ENCODE measurements around the gene SPTBN2.
"Not testable (repeated sequence)": the region's sequence is repeated elsewhere in the genome, so short reads cannot be mapped to it uniquely, and the experiment has no call there.

Gene SPTBN2

DNA sequence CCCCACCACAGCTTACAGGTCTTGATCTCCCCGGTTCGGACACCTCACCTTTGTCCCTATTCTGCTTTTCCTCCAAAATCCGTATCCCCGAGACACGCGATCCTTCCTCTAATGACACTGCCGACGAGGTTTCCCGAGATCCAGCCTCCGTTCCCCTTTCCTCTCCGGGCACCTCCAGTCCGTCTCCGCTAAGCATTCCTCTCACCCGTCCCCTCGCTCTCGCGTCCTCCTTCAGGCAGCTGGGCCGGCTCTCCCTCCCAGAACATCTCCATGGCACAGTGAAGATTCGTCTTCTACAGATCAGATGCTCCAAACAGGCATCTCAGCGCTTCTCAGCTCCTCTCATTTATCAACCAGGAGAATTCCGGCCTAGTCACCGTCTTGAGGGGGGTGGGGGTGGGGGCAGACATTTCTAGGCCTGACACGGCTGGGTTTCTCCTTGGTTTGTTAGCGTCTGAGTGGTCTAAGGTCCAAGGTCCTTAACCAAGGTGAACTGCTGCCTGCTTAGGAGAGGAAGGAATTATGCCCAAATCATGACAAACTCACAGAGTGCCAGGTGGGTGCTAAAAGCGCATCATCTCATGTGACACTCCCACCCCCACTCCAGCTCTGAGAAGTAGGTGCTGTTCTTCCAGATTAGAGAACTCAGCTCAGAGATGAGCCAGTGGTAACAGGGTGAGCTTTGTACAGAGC lies at the start of gene SPTBN2:
Gene SPTBN2 (minus strand): TSS at position 524 of the 693 bp plus-strand sequence. CDS start 7,976 bp downstream, outside the sequence.
- no peak for DNase-seq

DNA sequence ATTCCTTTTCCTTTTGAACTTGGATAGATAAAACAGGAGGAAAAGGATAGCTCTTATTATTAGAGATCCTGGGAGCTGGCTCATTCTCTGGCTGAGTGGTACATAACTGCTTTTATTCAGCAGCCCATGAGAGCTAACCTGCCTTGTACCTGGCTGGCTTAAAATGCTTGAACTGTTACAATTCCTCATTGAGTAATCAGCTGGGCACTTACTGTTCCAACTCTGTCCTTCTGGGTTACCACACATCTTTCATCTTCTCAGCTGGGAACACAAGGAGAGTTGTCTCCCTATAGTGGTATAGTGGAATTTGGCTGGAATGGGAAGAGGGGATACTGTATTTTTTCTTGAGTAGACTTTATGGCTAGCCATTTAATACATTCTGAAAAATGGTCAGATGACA lies 39.8 kb upstream of the SPTBN2 start:
- no peak for DNase-seq

DNA sequence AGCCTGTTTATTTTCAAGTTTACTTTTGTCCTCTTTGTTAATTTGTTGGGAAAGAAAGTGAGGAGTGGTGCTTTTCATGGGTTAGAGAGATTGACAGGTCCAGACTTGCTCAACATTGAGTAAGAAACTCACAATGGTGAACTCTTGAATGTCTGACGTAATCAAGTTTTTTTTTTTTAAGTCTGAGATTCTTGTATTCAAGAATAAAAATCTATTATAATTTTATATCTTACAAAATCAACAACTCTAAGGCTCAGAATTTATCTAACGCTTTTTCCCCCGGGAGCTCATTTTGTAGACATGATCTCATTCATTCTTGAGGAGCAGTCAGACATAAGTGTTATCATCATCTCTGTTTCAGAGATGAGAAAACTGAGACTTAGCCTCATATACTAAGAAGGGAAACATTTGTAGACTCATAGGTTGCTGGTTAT lies 39.1 kb upstream of the SPTBN2 start:
- DNase-seq, result no peak

DNA sequence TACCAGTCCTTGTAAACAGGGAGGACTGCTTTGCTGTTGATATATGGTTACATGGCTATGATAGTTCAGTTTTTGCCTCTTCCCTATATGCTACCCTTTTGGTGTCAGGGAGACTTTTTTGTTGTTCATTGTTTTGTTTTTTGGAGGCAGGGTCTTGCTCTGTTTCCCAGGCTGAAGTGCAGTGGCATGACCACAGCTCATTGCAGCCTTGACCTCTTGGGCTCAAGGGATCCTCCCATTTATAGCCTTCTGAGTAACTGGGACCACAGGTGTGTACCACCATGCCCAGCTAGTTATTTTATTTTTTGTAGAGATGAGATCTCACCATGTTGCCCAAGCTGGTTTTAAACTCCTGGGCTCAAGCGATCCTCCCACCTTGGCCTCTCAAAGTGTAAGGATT lies 38.6 kb upstream of the SPTBN2 start:
- DNase-seq, result no peak

DNA sequence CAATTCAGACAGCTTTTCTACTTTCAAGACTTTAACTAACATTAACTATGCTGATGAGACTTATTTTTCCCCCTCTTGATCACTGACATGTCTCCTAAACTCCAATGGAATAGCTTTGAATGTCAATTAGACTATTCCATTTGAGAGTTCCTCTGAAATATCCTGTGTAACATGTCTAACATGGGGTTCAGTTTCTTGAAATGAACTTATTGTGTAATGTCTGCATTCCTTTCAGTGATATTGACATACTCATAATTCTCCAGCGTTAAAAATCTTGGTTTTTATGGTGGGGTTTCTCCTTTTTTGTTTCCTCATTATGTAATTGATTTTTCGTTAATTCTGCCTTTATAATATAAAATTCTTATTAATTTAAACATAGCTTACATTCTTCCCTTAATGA lies 37.7 kb upstream of the SPTBN2 start:
- DNase-seq, result no peak

DNA sequence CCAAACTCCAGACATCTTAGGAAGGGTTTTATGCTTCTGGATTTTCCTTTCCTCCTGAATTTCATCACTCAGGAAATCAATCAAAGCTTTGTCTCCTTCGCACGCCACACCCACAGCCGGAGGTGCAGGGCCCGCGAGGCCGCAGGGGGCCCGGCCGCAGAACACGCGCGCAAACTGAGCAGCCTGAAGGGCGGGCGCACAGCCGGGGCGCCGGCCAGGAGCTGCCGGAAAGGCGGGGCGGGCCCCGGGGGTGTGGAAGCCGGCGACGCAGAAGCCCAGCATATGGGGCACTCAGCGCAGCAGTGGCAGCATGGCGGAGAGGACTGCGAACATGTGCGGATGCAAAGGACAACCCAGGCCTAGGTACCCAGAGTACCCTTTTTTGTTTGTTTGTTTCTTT lies 33.1 kb upstream of the SPTBN2 start:
- no peak for DNase-seq

DNA sequence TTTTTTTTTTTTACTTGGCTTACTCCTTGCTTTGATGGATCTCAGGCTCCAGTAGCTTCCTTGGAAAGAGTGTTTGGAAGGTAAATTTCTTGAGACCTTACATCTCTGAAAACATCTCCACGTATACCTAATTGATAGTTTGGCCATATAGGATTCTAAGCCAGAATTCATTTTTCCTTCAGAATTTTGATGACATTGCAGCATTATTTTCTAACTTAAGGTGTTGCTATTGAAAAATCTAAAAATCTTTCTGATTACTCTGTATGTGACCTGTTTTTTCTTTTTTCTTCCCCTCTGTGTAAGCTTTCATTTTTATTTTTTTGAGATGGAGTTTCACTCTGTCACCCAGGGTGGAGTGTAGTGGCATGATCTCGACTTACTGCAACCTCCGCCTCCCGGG lies 23.1 kb upstream of the SPTBN2 start:
- no peak for DNase-seq

DNA sequence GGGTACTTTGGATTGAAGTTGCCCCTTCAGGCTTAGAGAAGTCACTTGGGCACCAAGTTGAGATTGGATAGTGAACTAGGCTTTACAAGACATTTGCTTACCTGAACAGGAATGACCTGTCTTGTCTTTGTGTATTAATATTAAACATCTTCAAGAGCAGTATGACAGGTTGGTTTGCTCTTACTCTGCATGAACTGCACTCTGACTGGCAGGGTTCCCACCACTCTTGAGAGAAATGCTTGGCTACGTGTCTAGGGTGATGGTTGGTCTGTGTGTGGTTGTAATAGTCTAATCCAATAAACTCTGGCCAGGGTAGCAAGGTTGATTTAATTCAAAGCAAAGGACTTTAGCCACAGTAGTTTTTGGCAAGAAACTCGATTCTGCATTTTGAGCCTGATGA lies 20.1 kb upstream of the SPTBN2 start:
- no peak for DNase-seq

DNA sequence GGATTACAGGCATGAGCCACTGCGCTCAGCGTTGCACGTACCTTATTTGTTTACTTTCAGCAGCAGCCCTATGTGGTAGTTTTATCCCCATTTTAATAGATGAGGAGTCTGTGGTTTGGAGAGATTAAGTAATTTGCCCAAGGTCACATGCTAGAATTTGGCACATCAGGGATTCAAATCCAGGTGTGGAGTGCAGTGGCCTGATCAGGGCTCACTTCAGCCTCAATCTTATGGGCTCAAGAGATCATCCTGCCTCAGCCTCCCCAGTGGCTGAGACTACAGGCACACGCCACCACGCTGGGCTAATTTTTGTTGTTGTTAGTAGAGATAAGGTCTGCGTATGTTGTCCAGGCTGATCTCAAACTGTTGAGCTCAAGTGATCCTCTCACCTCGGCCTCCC lies 18.5 kb upstream of the SPTBN2 start:
- DNase-seq, result no peak

DNA sequence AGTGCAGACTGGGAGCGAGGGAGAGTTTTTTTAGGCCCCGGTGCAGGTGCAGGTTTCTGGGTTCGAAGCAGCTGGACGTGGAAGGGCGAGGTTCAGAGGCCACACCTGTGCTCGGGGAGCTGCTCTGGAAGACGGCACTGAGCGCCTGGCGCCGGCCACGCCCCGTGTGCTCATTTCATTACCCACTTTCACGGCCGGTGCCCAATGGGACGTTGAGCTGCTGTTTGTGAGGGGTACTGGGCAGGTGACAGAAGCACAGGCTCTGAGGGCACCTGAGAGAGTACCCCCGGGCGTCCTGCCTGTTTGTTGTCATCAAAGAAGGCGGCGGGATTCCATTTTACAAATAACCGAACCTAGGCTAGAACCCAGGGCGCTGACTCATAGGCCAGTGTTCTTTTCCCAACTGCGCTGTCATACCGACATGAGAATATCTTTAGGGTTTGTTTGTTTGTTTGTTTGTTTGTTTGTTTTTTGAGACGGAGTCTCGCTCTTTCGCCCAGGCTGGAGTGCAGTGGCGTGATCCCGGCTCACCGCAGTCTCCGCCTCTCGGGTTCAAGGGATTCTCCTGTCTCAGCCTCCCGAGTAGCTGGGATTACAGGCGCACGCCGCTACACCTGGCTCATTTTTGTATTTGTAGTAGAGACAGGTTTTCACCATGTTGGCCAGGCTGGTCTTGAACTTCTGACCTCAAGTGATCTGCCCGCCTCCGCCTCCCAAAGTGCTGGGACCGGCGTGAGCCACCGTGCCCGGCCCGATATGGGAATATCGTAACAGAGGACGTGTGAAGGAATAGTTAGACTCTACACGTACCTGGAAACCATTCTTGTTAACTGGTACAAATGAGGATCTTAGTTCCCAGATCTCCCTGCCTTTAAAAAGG lies 16.6 kb upstream of the SPTBN2 start:
- peak in 1 of 4 experiments; percentile 23 for DNase-seq

DNA sequence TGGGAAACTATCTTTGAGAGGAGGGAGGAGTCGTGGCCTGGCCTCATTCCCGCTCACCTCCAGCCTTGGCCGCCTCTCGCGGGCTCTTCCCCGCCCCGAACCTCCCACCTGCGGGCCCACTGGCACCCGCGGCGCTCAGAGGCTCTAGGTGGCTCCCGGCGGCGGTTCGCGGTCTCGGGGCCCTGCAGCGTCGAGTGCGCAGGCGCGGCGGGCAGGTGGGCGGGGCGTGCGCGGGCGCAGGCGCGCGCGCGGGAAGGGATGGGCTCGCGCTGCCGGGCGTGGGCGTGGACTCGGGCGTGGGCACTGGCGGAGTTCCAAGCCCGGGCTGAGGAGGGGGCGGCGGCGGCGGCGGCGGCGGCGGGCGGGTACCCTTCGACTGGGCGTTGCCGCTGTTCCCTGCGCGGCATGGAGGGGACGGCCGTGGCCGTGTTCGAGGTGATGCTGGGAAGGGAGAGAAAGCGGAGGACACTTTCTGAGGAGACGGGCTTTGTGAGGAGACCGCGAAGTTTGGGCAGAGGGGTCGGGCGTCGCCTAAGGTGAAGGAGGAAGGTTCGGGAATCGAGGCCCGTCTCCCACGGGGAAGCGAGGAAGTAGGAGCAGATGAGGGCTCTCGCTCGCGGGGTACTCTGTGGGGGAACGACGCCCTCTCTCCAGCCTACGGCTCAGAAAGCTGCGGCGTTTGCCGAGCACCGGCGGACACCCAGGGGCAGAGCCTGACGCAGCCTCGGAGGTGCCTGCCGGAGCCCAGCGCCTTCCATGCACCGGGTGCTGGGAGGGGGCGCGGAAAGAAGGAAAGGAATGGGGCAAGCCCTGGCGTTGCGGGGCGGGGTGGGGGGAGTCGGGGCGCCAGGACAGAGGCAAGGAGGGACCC lies 15.7 kb upstream of the SPTBN2 start:
- DNase-seq, result peak; percentile 73 to 85 (median 78)

DNA sequence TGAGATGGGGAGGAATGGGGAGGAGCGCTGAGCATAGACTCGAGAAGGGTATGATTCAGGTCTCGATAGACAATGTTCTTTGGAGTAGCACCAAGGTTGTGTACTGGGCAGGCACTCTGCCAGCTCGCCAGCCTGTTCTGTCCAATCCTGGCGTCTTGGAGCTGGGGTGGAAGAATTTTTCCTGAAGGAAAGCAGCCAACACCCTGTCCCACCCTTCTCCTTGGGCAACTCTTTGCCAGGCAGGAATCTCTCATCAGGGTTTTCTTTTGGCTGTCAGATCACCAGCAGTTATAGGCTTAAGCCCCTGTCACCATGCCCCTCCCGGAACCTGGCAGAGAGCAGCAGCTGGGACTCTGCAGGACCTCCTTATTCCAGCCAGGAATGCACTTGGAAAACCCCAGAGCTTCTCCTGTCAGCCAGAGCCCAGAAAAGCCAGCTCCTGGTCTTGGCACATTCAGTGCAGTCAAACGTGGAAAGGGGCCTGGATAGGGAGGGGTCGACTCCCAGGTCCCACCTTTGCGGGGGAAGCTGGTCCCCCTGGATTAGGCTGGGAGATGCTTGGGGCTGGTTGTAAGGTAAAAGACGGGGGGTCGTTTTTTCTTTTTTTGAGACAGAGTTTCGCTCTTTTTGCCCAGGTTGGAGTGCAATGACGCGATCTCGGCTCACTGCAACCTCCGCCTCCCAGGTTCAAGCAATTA lies 14.4 kb upstream of the SPTBN2 start:
- no peak for DNase-seq

DNA sequence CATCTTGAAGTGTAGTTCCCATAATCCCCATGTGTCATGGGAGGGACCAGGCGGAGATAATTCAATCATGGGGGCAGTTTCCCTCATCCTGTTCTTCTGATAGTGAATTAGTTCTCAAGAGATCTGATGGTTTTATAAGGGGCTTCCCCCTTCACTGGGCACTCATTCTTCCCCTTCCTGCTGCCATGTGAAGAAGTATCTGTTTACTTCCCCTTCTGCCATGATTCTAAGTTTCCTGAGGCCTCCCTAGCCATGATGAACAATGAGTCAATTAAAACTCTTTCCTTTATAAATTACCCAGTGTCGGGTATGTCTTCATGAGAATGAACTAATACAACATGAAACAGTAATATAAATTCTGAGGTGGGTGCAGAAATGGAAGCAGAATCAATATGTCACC lies 12.1 kb upstream of the SPTBN2 start:
- no peak for DNase-seq

DNA sequence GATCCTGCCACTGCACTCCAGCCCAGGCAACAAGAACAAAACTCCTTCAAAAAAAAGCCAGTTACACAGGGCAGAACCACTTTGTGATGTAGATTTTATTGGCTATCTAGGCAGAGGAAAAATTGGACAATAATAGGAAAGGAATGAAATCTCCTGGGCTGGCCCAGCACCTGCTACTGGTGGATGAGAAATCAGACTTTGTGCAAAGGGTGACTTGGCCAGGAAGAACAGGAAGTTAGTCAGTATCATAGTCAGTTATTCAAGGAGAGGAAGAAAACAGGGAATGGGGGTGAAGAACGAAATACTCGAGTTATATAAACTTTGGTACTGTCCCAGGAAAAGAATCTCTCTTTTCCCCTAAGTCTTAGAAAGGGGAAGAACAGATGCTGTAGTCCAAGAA lies 11.0 kb upstream of the SPTBN2 start:
- DNase-seq, result no peak

DNA sequence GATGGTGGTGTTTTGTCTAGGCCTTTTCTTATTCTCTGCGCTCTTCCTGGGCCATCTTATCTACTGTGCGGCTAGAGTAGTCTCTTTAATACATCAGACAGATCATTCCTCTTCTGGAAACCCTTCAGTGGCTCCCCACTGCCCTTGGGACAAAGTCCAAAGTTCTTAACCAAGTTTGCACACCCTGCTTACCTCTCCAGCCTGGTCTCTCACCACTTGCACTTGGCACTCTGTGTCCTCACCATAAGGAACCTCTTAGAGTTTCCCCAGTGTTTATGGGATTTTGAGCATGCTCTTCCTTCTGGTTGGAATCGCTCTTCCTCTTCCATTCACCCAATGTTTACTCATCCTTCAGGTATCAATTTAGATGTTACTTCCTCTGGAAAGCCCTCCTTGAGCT lies 5.2 kb upstream of the SPTBN2 start:
- DNase-seq, result no peak

DNA sequence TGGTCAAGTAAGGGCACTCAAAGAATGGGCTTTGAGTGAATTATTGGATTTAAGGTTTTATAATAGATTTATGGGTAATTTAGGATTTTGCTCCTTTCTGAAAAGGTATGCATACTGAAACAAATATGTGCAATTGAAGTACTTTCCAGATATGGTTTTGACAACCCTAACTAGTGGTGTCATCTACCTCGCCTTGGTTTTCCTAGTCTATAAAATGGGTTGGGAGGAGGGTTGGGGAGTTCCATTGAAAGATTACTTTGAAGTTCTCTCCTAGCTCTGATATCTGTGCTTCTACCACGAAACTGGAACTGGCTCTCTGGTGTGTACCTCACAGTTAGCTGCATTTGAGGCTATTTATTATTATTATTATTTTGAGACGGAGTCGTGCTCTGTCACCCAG lies 431 bp upstream of the SPTBN2 start:
- DNase-seq, result no peak

DNA sequence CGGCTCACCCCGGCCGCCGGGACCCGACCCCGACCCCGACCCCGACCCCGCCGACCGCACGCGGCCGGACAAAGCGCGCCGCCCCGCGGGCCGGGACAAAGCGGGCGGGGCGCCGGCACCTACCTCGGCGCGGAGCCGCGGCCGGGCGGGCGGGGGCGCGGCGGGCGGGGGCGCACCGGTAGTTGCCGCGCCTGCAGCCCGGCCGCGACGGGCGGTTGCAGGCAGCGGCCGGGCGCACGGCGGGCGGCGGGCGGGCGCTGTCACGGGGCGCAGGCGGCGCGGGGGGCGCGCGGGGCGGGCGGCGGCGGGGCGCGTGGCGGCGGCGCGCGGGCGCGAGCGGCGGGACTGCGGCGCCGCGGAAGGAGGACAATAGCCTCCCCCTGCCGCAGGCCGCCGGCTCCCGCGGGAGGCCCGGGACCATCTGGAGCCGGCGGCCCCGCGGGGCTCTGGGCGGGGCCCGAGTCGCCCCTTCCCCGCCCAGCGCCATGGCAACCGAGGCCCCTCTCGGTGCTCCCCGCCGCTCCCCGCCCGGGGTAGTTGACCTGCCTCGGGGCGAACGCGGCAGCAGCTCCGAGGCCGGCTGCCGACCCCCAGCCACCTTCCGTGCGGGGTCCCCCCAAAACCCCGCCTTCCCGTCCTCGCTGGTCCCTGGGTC lies 851 bp downstream of the SPTBN2 start:
- no peak for DNase-seq

DNA sequence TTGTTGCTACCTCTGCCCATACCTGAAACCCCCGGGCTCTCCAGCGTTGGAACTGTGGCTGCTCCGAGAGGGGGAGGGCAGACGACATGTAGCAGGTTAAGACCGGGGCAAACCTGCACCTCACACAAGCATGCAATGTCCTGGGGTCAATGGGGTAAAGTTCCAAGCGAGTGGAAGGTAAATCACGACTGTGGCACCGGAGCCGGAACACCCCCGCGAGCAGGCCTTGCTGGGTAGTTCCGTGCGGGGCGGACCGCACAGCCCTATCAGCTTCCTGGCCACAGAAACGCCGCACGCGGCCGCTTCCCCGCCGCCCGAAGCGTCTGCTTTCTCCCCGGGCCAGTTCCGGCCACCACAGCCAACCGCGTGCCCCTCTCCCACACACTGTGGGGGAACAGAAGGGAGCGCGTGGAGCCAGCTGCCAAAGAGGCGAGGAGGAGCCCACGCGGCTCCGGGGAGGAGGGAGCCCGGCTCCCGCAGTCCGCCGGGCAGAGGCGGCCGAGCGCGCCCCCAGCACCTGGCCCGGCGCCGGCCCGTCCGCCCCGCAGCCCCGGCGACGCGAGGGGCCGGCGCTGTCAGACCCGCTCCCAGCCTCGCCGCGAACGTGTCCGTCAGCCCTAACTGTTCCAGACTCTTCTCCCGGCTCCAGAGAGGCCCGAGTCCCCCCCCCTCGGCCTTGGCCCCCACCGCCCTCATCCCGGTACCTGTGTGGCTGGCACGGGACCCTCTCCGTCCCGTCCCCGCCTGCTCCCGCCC lies 1.6 kb downstream of the SPTBN2 start:
- DNase-seq, result no peak

DNA sequence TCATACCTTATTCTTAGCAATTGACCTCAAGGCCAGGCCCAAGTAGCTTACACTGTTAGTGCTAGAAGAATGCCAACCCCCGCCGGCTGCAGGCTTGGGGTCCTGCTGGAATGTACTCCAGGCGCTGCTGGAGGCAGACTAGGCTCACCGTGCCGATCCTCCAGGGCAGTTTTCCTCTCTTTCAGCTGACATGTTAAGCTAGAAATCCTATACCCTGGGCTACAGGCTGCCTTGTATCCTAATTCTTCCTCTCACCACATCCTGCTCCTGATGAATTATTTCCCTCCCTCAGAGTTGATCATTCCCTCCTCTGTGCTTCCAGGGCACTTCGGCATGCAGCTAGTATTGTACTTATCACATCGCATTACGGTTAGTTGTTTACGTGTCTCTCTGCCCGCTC lies 3.4 kb downstream of the SPTBN2 start:
- no peak for DNase-seq

DNA sequence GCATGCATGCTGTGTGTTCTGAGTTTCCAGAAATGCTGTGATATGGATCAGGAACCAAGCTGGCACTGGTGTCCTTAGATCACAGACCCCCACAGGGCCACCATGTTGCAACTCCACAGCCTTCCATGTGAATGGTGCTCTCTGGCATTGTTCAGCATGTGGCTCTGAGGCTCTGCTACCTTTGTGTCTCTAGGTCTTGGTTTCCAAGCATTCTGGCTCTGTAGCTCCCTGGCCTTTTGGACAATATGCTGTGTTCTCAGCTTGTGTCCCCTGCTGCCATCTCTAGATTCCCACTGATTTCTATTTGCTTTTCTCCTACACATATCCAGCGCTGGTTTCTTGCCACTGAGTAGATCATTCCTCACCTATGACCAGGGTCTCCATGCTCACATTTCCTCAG lies 3.9 kb downstream of the SPTBN2 start:
- DNase-seq, result no peak

DNA sequence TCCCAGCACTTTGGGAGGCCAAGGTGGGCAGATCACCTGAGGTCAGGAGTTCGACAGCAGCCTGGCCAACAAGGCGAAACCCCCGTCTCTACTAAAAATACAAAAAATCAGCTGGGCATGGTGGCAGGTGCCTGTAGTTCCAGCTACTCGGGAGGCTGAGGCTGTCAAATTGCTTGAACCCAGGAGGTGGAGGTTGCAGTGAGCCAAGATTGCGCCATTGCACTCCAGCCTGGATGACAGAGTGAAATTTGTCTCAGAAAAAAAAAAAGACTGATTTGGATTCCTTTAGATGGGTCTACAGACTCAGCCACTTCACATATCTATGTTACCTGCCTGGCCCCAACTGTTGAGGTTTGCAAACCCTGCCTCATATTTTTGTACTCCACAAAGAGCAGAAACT lies 4.8 kb downstream of the SPTBN2 start:
- DNase-seq, result not testable (repeated sequence)
